ENCODE measurements around the gene BBOF1. TPM values are rescaled to one million over a fixed set of nuclear protein-coding genes. Genes with fewer than 3 reads are reported as not detected.

Gene BBOF1, protein sequence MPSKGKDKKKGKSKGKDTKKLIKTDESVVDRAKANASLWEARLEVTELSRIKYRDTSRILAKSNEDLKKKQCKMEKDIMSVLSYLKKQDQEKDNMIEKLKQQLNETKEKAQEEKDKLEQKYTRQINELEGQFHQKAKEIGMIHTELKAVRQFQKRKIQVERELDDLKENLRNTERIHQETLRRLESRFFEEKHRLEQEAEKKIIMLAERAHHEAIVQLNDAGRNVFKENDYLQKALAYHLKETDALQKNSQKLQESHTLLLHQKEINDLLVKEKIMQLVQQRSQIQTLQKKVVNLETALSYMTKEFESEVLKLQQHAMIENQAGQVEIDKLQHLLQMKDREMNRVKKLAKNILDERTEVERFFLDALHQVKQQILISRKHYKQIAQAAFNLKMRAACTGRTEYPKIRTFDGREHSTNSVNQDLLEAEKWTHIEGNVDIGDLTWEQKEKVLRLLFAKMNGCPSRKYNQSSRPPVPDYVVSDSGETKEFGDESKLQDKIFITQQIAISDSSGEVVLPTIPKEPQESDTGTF
- 1 to 10 TPM; 3.1 to 3.6 (median 3.2) TPM for total RNA-seq
- 5.9 TPM for total RNA-seq (2013)

- Mint-ChIP-seq H3K4me3 (peak within 1 kb of the TSS; percentile 94), H3K4me1 (peaks cover 18 to 20% of the 10 kb centered on the region in 2 donors), H3K27me3 (ENCODE audit: low read depth in 2 of 2) (no peaks in the 10 kb centered on the region), H3K36me3 (no peaks in the 10 kb centered on the region), H3K27ac (peak within 1 kb of the TSS; percentile 88 to 91), H3K9me3 (no peaks in the 10 kb centered on the region)
- WGBS (ENCODE audit: insufficient coverage): under 1% methylated on average over 93 of the region's 93 CpGs
- Histone ChIP-seq H3K4me3 (ENCODE audit: low read length) (peak within 1 kb of the TSS; percentile 97), H3K9me3 (ENCODE audit: control insufficient read depth, insufficient read depth, low read length) (no peaks in the 10 kb centered on the region), H3K36me3 (ENCODE audit: control insufficient read depth, insufficient read depth, low read length) (no peaks in the 10 kb centered on the region), H3K4me1 (ENCODE audit: control insufficient read depth, insufficient read depth, low read length) (peaks cover 14% of the 10 kb centered on the region), H3K27me3 (ENCODE audit: control insufficient read depth, insufficient read depth, low read length) (no peaks in the 10 kb centered on the region), H3K27ac (ENCODE audit: low read length) (peak within 1 kb of the TSS; percentile 94)
- TF ChIP-seq, protein P1, sequence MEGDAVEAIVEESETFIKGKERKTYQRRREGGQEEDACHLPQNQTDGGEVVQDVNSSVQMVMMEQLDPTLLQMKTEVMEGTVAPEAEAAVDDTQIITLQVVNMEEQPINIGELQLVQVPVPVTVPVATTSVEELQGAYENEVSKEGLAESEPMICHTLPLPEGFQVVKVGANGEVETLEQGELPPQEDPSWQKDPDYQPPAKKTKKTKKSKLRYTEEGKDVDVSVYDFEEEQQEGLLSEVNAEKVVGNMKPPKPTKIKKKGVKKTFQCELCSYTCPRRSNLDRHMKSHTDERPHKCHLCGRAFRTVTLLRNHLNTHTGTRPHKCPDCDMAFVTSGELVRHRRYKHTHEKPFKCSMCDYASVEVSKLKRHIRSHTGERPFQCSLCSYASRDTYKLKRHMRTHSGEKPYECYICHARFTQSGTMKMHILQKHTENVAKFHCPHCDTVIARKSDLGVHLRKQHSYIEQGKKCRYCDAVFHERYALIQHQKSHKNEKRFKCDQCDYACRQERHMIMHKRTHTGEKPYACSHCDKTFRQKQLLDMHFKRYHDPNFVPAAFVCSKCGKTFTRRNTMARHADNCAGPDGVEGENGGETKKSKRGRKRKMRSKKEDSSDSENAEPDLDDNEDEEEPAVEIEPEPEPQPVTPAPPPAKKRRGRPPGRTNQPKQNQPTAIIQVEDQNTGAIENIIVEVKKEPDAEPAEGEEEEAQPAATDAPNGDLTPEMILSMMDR (IDR thresholded peaks at IDR 0.05): no peak
- DNase-seq (peak; percentile 83 to 95), ATAC-seq (peak; percentile 92 to 98 (median 95))
- intact Hi-C loops (cut with micrococcal nuclease): loop anchor here (2.0 to 10.0 kb wide), 4 partner anchors 66 to 528 kb away; partner anchors contain the start of genes ALDH6A1, COQ6, FAM161B and LIN52
Observed at GRCh38 chr14:74018586-74019407, at the start of gene BBOF1, which contains the start of gene ENTPD5. BBOF1 (plus strand) TSS chr14:74019349; CDS start chr14:74019479, 130 bp downstream. ENTPD5 (minus strand) TSS chr14:74019288; CDS start chr14:73988102, 31,186 bp downstream.

GRCh38 chr14:73973497-73973896 lies 45.7 kb upstream of the BBOF1 start:
- Mint-ChIP-seq H3K4me1 (no peaks in the 10 kb centered on the region), H3K27ac (no peak overlapping the region), H3K36me3 (no peaks in the 10 kb centered on the region), H3K27me3 (ENCODE audit: low read depth in 2 of 2) (no peaks in the 10 kb centered on the region), H3K4me3 (no peak overlapping the region), H3K9me3 (no peaks in the 10 kb centered on the region)
- Histone ChIP-seq H3K4me1 (ENCODE audit: control insufficient read depth, insufficient read depth, low read length) (no peaks in the 10 kb centered on the region), H3K27ac (ENCODE audit: low read length) (no peak overlapping the region), H3K4me3 (ENCODE audit: low read length) (no peak overlapping the region), H3K36me3 (ENCODE audit: control insufficient read depth, insufficient read depth, low read length) (peaks cover 18% of the 10 kb centered on the region), H3K27me3 (ENCODE audit: control insufficient read depth, insufficient read depth, low read length) (no peaks in the 10 kb centered on the region), H3K9me3 (ENCODE audit: control insufficient read depth, insufficient read depth, low read length) (no peaks in the 10 kb centered on the region)
- TF ChIP-seq, protein P1 (IDR thresholded peaks at IDR 0.05): no peak
- ATAC-seq (no peak), DNase-seq (no peak)
- intact Hi-C loops (cut with micrococcal nuclease): no loop called here
- WGBS (ENCODE audit: insufficient coverage): 92% methylated on average over 2 of the region's 2 CpGs

DNA sequence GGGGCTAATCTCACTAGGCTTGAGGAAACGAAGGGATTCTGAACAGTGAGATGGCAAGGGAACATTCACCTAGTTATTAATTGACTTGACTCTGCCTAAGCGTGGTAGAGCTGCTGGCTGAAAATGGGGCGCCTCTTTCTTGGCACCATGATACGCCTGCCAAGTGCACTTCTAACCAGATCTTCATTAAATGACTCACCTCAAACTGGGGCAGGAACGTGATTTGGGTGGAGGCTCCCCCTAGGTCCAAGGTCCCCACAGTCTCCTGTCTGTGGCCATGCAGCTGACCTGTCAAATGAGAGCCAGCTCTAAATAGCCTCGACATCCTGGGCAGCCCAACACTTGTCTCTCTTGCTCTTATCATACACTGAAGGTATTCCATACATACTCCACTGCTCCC lies 43.0 kb upstream of the BBOF1 start:
- no peaks in the 10 kb centered on the region for H3K27me3 ChIP-seq (ENCODE audit: control insufficient read depth, insufficient read depth, low read length)
- H3K27me3 Mint-ChIP-seq (ENCODE audit: low read depth in 2 of 2): no peaks in the 10 kb centered on the region
- no peak overlapping the region for H3K4me3 Mint-ChIP-seq
- ATAC-seq (no peak), DNase-seq (no peak)
- intact Hi-C loops (cut with micrococcal nuclease): no loop called here
- TF ChIP-seq, protein P1 (IDR thresholded peaks at IDR 0.05): no peak
- no peaks in the 10 kb centered on the region for H3K4me1 Mint-ChIP-seq
- no peaks in the 10 kb centered on the region for H3K4me1 ChIP-seq (ENCODE audit: control insufficient read depth, insufficient read depth, low read length)
- H3K36me3 Mint-ChIP-seq: no peaks in the 10 kb centered on the region
- no peak overlapping the region for H3K27ac ChIP-seq (ENCODE audit: low read length)
- no peak overlapping the region for H3K4me3 ChIP-seq (ENCODE audit: low read length)
- peaks cover 5% of the 10 kb centered on the region for H3K36me3 ChIP-seq (ENCODE audit: control insufficient read depth, insufficient read depth, low read length)
- WGBS (ENCODE audit: insufficient coverage): 89% methylated on average over 6 of the region's 6 CpGs
- no peaks in the 10 kb centered on the region for H3K9me3 ChIP-seq (ENCODE audit: control insufficient read depth, insufficient read depth, low read length)
- H3K9me3 Mint-ChIP-seq: no peaks in the 10 kb centered on the region
- H3K27ac Mint-ChIP-seq: no peak overlapping the region
